ENCODE results near the gene ATP8A2. TPM values are rescaled to one million over a fixed set of nuclear protein-coding genes. Genes with fewer than 3 reads are reported as not detected.

The ATP8A2 gene
- total RNA-seq, 1 experiment from 2014 or later, result 0.26 TPM

- CTCF ChIA-PET, result interaction anchor here (1.3 kb wide), 1 partner anchor 12 kb away, joined by 5 read pairs; no protein-coding TSS in a partner anchor
- H3K36me3 Mint-ChIP-seq (ENCODE audit: insufficient read depth, unreplicated experiment), result no peaks in the 10 kb centered on the region
- H3K4me1 Mint-ChIP-seq (ENCODE audit: insufficient read depth, unreplicated experiment), result peaks cover 14% of the 10 kb centered on the region
- TF ChIP-seq, protein P1, sequence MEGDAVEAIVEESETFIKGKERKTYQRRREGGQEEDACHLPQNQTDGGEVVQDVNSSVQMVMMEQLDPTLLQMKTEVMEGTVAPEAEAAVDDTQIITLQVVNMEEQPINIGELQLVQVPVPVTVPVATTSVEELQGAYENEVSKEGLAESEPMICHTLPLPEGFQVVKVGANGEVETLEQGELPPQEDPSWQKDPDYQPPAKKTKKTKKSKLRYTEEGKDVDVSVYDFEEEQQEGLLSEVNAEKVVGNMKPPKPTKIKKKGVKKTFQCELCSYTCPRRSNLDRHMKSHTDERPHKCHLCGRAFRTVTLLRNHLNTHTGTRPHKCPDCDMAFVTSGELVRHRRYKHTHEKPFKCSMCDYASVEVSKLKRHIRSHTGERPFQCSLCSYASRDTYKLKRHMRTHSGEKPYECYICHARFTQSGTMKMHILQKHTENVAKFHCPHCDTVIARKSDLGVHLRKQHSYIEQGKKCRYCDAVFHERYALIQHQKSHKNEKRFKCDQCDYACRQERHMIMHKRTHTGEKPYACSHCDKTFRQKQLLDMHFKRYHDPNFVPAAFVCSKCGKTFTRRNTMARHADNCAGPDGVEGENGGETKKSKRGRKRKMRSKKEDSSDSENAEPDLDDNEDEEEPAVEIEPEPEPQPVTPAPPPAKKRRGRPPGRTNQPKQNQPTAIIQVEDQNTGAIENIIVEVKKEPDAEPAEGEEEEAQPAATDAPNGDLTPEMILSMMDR (IDR thresholded peaks at IDR 0.05; ENCODE audit: unreplicated experiment), result no peak
- no peak overlapping the region for H3K27ac Mint-ChIP-seq (ENCODE audit: low read depth, unreplicated experiment)
- intact Hi-C loops (cut with micrococcal nuclease), result no loop called here
- H3K4me3 Mint-ChIP-seq (ENCODE audit: unreplicated experiment), result no peak overlapping the region
- POLR2A ChIA-PET, result no interaction called here
- DNase-seq (ENCODE audit: unreplicated experiment), result no peak
- BruUV-seq (replicated peaks), result no TSS peak
- H3K27me3 Mint-ChIP-seq (ENCODE audit: insufficient read depth, unreplicated experiment), result no peaks in the 10 kb centered on the region
- H3K9me3 Mint-ChIP-seq (ENCODE audit: unreplicated experiment), result no peaks in the 10 kb centered on the region
Measured at GRCh38 chr13:25833761-25834160, 462.0 kb downstream of the ATP8A2 start.

- TF ChIP-seq, protein P1 (IDR thresholded peaks at IDR 0.05; ENCODE audit: unreplicated experiment), result no peak
- BruUV-seq (replicated peaks), result no TSS peak
- H3K4me3 Mint-ChIP-seq (ENCODE audit: unreplicated experiment), result no peak overlapping the region
- peaks cover 22% of the 10 kb centered on the region for H3K4me1 Mint-ChIP-seq (ENCODE audit: insufficient read depth, unreplicated experiment)
- no peaks in the 10 kb centered on the region for H3K9me3 Mint-ChIP-seq (ENCODE audit: unreplicated experiment)
- POLR2A ChIA-PET, result interaction anchor here (0.6 kb wide), 1 partner anchor 129 kb away, joined by 3 read pairs; no protein-coding TSS in a partner anchor
- H3K27me3 Mint-ChIP-seq (ENCODE audit: insufficient read depth, unreplicated experiment), result no peaks in the 10 kb centered on the region
- CTCF ChIA-PET, result interaction anchor here (0.6 to 0.7 kb wide), 3 partner anchors 10 to 352 kb away, joined by 3 read pairs; no protein-coding TSS in a partner anchor
- DNase-seq (ENCODE audit: unreplicated experiment), result peak; percentile 58
- intact Hi-C loops (cut with micrococcal nuclease), result no loop called here
- no peak overlapping the region for H3K27ac Mint-ChIP-seq (ENCODE audit: low read depth, unreplicated experiment)
- no peaks in the 10 kb centered on the region for H3K36me3 Mint-ChIP-seq (ENCODE audit: insufficient read depth, unreplicated experiment)
Measured at GRCh38 chr13:25836574-25837336, 465.0 kb downstream of the ATP8A2 start.

DNA sequence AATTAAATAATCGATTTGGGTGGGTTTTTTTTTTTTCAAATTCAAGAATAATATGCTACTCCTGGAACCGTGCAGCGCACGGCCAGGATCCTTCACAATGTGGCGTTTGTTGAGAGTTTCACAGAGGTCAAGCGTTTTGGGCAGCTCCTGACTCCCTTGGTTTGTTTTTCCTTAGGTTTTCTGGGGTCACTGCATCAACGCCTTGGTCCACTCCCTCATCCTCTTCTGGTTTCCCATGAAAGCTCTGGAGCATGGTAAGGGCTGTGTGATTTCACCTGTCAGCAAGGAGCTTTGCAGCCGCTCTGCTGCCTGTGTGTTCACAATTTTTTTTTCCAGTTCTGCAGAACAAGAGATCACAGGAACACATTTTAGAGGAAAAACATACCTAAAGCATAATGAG is 467.6 kb downstream of the ATP8A2 start:
- Mint-ChIP-seq H3K4me3 (ENCODE audit: unreplicated experiment) (no peak overlapping the region), H3K4me1 (ENCODE audit: insufficient read depth, unreplicated experiment) (peaks cover 22% of the 10 kb centered on the region), H3K27me3 (ENCODE audit: insufficient read depth, unreplicated experiment) (no peaks in the 10 kb centered on the region), H3K36me3 (ENCODE audit: insufficient read depth, unreplicated experiment) (no peaks in the 10 kb centered on the region), H3K27ac (ENCODE audit: low read depth, unreplicated experiment) (no peak overlapping the region), H3K9me3 (ENCODE audit: unreplicated experiment) (no peaks in the 10 kb centered on the region)
- BruUV-seq (replicated peaks), result no TSS peak
- intact Hi-C loops (cut with micrococcal nuclease), result no loop called here
- TF ChIP-seq, protein P1 (IDR thresholded peaks at IDR 0.05; ENCODE audit: unreplicated experiment), result no peak
- ChIA-PET CTCF (no interaction called here), POLR2A (interaction anchor here (0.9 kb wide), 1 partner anchor 21 kb away, joined by 3 read pairs; no protein-coding TSS in a partner anchor)
- no peak for DNase-seq (ENCODE audit: unreplicated experiment)

DNA sequence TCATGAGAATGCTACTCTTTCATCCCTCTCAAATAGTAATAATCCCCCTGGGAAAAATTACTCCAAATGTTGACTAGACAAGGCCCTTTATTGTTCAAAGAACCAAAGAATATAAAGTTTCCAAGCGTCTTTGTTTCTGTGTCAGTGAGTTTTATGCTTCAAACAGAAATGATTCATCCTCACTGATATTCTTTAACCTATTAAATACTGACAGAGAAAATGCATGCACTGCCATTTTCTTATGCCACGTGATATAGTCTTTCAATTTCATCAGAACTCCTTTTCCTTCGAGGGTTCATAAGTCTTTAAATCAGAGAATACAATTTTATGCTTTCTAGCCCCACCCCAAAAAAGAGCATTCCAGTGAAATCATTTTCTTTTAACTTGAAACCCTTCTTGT is 468.5 kb downstream of the ATP8A2 start:
- no peak for DNase-seq (ENCODE audit: unreplicated experiment)
- H3K27ac Mint-ChIP-seq (ENCODE audit: low read depth, unreplicated experiment), result no peak overlapping the region
- TF ChIP-seq, protein P1 (IDR thresholded peaks at IDR 0.05; ENCODE audit: unreplicated experiment), result no peak
- BruUV-seq (replicated peaks), result no TSS peak
- POLR2A ChIA-PET, result interaction anchor here (0.6 kb wide), 1 partner anchor 476 kb away, joined by 4 read pairs; no protein-coding TSS in a partner anchor
- H3K4me3 Mint-ChIP-seq (ENCODE audit: unreplicated experiment), result no peak overlapping the region
- H3K36me3 Mint-ChIP-seq (ENCODE audit: insufficient read depth, unreplicated experiment), result no peaks in the 10 kb centered on the region
- no peaks in the 10 kb centered on the region for H3K27me3 Mint-ChIP-seq (ENCODE audit: insufficient read depth, unreplicated experiment)
- CTCF ChIA-PET, result no interaction called here
- no peaks in the 10 kb centered on the region for H3K9me3 Mint-ChIP-seq (ENCODE audit: unreplicated experiment)
- peaks cover 22% of the 10 kb centered on the region for H3K4me1 Mint-ChIP-seq (ENCODE audit: insufficient read depth, unreplicated experiment)
- intact Hi-C loops (cut with micrococcal nuclease), result no loop called here

Data from MCF 10A (cell line).